Fibroblast of lung (primary cell): ENCODE measurements around the gene GHR. TPM values are rescaled to one million over a fixed set of nuclear protein-coding genes. Genes with fewer than 3 reads are reported as not detected.
A peak's percentile ranks its signal among the peaks of the same experiment; 100 is the strongest.

Source experiments
- DNase-seq, 2 donors: peaks; one replicate each; pipeline versions ENCODE4 v3.0.0 to v3.0.0-alpha.2; 2010; ENCODE audit warnings: low read depth in 2 of 2
- H2AFZ ChIP-seq: 2 replicates; pipeline ENCODE4 v1.5.1; 2012; ENCODE audit warnings: low read length, control low read depth, inconsistent platforms
- H3K27ac ChIP-seq: 2 replicates; pipeline ENCODE4 v1.5.1; 2011; ENCODE audit warnings: low read length, control low read depth; ENCODE audit not compliant: insufficient read depth
- H3K27me3 ChIP-seq: 2 replicates; pipeline ENCODE4 v1.5.1; 2011; ENCODE audit warnings: mild to moderate bottlenecking, low read length; ENCODE audit not compliant: control insufficient read depth, insufficient read depth
- H3K36me3 ChIP-seq: 2 replicates; pipeline ENCODE4 v1.5.1; 2011; ENCODE audit warnings: low read length; ENCODE audit not compliant: control insufficient read depth, insufficient read depth
- H3K4me1 ChIP-seq: 2 replicates; pipeline ENCODE4 v1.5.1; 2011; ENCODE audit warnings: low read length; ENCODE audit not compliant: control insufficient read depth, insufficient read depth; ENCODE audit errors: extremely low read depth
- H3K4me2 ChIP-seq: 2 replicates; pipeline ENCODE4 v1.5.1; 2011; ENCODE audit warnings: low read length, control low read depth; ENCODE audit not compliant: insufficient read depth; ENCODE audit errors: extremely low read depth
- H3K4me3 ChIP-seq, 4 experiments: fragments of 200-600 bp in 1 of 4; sonication (generic) in 1 of 4; replicated peaks in 1 of 4; 2 replicates each; pipeline ENCODE4 v1.5.1; 2011 to 2016; ENCODE audit warnings: low read length in 4 of 4, low read depth in 3 of 4, mild to moderate bottlenecking in 3 of 4, control low read depth in 2 of 4, inconsistent platforms in 1 of 4, mixed read lengths in 1 of 4; ENCODE audit not compliant: insufficient read depth in 1 of 4; ENCODE audit errors: control extremely low read depth in 1 of 4
- H3K79me2 ChIP-seq: 2 replicates; pipeline ENCODE4 v1.5.1; 2012; ENCODE audit warnings: mild to moderate bottlenecking, low read length, inconsistent platforms; ENCODE audit not compliant: control insufficient read depth, insufficient read depth
- H3K9ac ChIP-seq: 2 replicates; pipeline ENCODE4 v1.5.1; 2011; ENCODE audit warnings: mild to moderate bottlenecking, low read length, control low read depth; ENCODE audit not compliant: insufficient read depth
- H3K9me3 ChIP-seq: 2 replicates; pipeline ENCODE4 v1.5.1; 2012; ENCODE audit warnings: low read depth, low read length; ENCODE audit not compliant: control insufficient read depth, insufficient read depth
- H4K20me1 ChIP-seq: 2 replicates; pipeline ENCODE4 v1.5.1; 2011; ENCODE audit warnings: low read length; ENCODE audit not compliant: control insufficient read depth, insufficient read depth; ENCODE audit errors: extremely low read depth
- EZH2 ChIP-seq: IDR thresholded peaks from 2 replicates; pipeline ENCODE4 v1.5.1; 2012; ENCODE audit warnings: low read length, control low read depth, mild to moderate bottlenecking; ENCODE audit errors: missing control alignments
- polyA plus RNA-seq, 2 donors: library from polyadenylated mRNA; depleted of rRNA in 1 of 2; stranded (reverse) in 1 of 2; unstranded in 1 of 2; fragments of >200 nt; gene quantifications; 2 replicates each; pipeline ENCODE4 v1.2.1, GENCODE V29; 2011 to 2012; ENCODE audit warnings: missing spikeins in 1 of 2
- total RNA-seq: library from RNA; depleted of rRNA; stranded (reverse); fragments of >200 nt; gene quantifications from 2 replicates; pipeline ENCODE4 v1.2.1, GENCODE V29; 2014
- TF ChIP-seq, protein P1 (sequence below), 2 donors: IDR thresholded peaks in 1 of 2; conservative IDR thresholded peaks in 1 of 2; 1 replicate in 1 of 2; 2 replicates in 1 of 2; pipeline ENCODE4 v1.5.1; 2011 to 2012; ENCODE audit warnings: low read length in 2 of 2, control low read depth in 1 of 2, inconsistent platforms in 1 of 2, low read depth in 1 of 2, mild to moderate bottlenecking in 1 of 2

Gene GHR
- total and polyA plus RNA-seq, 2 donors (not counting 1 experiment from before 2014, with no cell fraction given) = 2.3 to 2.4 TPM

DNA sequence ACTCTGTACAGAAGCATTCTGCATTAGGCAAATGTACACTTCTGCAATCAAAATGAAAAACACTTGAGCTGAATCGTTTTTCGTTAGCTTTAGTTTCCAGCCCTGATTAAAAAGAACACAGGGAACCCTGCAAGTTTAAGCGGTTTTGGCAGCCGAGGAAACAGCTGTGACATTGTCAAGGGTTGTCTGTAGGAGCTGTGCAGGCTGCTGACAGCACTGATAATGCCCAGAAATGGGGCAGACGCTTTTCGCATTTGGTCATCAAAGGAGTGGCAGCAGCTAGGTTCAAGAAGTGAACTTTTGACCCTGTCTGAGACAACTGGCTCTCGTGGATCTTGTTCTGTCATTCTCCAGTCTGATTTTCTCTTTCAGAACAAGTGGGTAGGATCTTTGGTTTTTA lies 167.8 kb downstream of the GHR start:
- Histone ChIP-seq H3K79me2 (no peaks in the 10 kb centered on the region), H3K9ac (no peak overlapping the region), H3K4me2 (no peak overlapping the region), H3K4me3 (no peak overlapping the region), H2AFZ (no peak overlapping the region), H3K36me3 (no peaks in the 10 kb centered on the region), H3K9me3 (no peaks in the 10 kb centered on the region), H3K27me3 (no peaks in the 10 kb centered on the region), H3K27ac (no peak overlapping the region), H4K20me1 (no peaks in the 10 kb centered on the region), H3K4me1 (no peaks in the 10 kb centered on the region)
- DNase-seq = peak; percentile 11 to 46
- TF ChIP-seq, protein P1, sequence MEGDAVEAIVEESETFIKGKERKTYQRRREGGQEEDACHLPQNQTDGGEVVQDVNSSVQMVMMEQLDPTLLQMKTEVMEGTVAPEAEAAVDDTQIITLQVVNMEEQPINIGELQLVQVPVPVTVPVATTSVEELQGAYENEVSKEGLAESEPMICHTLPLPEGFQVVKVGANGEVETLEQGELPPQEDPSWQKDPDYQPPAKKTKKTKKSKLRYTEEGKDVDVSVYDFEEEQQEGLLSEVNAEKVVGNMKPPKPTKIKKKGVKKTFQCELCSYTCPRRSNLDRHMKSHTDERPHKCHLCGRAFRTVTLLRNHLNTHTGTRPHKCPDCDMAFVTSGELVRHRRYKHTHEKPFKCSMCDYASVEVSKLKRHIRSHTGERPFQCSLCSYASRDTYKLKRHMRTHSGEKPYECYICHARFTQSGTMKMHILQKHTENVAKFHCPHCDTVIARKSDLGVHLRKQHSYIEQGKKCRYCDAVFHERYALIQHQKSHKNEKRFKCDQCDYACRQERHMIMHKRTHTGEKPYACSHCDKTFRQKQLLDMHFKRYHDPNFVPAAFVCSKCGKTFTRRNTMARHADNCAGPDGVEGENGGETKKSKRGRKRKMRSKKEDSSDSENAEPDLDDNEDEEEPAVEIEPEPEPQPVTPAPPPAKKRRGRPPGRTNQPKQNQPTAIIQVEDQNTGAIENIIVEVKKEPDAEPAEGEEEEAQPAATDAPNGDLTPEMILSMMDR (conservative IDR thresholded peaks at IDR 0.05 in 1 of 2, IDR thresholded peaks at IDR 0.05 in 1 of 2; ENCODE audit: low read depth in 1 of 2, low read length in 2 of 2) = no peak
- TF ChIP-seq EZH2 = no peak

DNA sequence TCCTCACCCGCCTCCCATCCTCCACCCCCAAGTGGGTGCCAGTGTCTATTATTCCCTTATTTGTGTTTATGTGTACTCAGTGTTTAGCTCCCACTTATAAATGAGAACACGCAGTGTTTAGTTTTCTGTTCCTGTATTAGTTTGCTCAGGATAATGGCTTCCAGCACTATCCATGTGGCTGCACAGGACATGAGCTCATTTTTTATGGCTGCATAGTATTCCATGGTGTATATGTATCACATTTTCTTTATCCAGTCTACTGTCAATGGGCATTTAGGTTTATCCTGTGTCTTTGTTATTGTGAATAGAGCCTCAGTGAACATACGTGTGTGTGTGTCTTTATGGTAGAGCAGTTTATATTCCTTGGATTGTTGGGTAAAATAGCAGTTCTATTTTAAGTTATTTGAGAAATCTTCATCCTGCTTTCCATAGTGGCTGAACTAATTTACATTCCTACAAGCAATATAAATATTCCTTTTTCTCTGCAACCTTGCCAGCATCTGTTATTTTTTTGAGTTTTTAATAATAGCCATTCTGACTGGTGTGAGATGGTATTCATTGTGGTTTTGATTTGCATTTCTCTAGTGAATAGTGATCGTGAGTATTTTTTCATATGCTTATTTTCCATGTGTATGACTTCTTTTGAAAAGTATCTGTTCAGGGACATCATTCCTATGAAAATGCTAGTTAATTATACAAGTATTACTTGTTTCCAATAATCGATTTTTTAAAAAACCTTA lies 169.3 kb downstream of the GHR start:
- Histone ChIP-seq H3K4me3 (no peak overlapping the region), H4K20me1 (no peaks in the 10 kb centered on the region), H3K9ac (no peak overlapping the region), H3K9me3 (no peaks in the 10 kb centered on the region), H3K27ac (no peak overlapping the region), H3K27me3 (no peaks in the 10 kb centered on the region), H3K79me2 (no peaks in the 10 kb centered on the region), H3K4me1 (no peaks in the 10 kb centered on the region), H3K36me3 (no peaks in the 10 kb centered on the region), H3K4me2 (no peak overlapping the region), H2AFZ (no peak overlapping the region)
- TF ChIP-seq EZH2 = no peak
- TF ChIP-seq, protein P1 (conservative IDR thresholded peaks at IDR 0.05 in 1 of 2, IDR thresholded peaks at IDR 0.05 in 1 of 2; ENCODE audit: low read depth in 1 of 2, low read length in 2 of 2) = no peak
- DNase-seq = no peak

DNA sequence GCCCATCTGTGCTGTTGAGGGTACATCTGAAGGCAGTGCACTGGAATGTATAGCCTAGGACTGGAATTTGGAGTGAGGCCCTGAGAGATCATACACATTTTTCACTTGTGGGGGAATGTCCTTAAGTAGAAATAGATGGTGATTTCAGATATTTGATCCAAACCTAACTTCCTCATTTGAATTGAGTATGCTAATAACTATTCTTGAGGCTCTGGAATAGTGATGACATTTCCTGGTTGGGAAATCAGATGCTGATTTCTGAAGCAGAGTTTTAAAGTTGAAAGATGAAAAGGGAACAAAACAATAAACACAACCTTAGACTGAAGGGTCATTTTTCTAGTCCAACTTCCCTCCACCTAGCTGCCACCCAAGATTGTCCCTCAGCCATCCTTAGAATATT lies 170.4 kb downstream of the GHR start:
- H3K79me2 ChIP-seq = no peaks in the 10 kb centered on the region
- H3K27ac ChIP-seq = no peak overlapping the region
- H3K9me3 ChIP-seq = no peaks in the 10 kb centered on the region
- no peaks in the 10 kb centered on the region for H3K36me3 ChIP-seq
- H2AFZ ChIP-seq = no peak overlapping the region
- TF ChIP-seq EZH2 = no peak
- TF ChIP-seq, protein P1 (conservative IDR thresholded peaks at IDR 0.05 in 1 of 2, IDR thresholded peaks at IDR 0.05 in 1 of 2; ENCODE audit: low read depth in 1 of 2, low read length in 2 of 2) = no peak
- no peak overlapping the region for H3K4me3 ChIP-seq
- no peaks in the 10 kb centered on the region for H4K20me1 ChIP-seq
- H3K4me1 ChIP-seq = no peaks in the 10 kb centered on the region
- no peak overlapping the region for H3K9ac ChIP-seq
- no peak for DNase-seq
- no peak overlapping the region for H3K4me2 ChIP-seq
- no peaks in the 10 kb centered on the region for H3K27me3 ChIP-seq
